HG03175 (cell line): Measurements from ENCODE around the gene COL6A2.
"Not testable (repeated sequence)": the region's sequence is repeated elsewhere in the genome, so short reads cannot be mapped to it uniquely, and the experiment has no call there.

Experiments
- ATAC-seq: cut with Tn5 transposase; IDR thresholded peaks from one replicate; pipeline ENCODE4 v1.9.1; 2021; ENCODE audit warnings: mild to moderate bottlenecking, moderate library complexity; ENCODE audit not compliant: unreplicated experiment

Gene COL6A2

DNA sequence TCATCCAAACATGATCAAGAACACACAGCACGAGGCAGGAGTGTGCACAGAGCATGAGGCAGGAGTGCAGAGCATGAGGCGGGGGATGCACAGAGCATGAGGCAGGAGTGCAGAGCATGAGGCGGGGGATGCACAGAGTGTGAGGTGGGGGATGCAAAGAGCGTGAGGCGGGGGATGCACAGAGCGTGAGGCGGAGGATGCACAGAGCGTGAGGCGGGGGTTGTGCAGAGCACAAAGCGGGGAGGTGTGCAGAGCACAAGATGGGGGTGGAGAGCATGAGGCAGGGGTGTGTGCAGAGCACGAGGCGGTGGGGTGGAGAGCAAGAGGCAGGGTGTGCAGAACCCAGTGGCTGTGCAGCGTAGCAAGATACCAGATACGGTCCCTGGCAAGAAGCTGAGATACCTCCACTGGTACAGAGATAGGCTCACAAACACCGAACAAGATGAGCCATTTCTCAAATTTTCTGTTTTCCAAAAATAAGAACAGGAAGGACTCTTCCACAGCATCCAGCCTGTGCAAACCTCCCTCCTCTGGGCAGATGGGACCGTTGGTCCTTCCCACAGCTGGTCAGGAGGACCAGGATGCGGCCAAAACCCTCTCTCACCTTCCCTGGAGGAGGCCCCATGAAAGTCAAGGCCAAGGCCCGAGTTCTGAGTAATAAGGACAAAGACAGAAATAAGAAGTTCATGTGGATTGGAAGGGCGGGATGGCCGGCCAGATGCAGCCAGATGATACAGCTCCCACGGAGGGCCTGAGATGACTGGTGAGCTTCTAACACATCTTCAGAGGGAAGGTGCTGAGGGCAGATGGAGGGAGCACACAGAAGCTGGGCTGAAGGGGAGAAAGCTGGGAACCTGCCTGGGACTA is 74.3 kb downstream of the COL6A2 start:
- no peak for ATAC-seq

DNA sequence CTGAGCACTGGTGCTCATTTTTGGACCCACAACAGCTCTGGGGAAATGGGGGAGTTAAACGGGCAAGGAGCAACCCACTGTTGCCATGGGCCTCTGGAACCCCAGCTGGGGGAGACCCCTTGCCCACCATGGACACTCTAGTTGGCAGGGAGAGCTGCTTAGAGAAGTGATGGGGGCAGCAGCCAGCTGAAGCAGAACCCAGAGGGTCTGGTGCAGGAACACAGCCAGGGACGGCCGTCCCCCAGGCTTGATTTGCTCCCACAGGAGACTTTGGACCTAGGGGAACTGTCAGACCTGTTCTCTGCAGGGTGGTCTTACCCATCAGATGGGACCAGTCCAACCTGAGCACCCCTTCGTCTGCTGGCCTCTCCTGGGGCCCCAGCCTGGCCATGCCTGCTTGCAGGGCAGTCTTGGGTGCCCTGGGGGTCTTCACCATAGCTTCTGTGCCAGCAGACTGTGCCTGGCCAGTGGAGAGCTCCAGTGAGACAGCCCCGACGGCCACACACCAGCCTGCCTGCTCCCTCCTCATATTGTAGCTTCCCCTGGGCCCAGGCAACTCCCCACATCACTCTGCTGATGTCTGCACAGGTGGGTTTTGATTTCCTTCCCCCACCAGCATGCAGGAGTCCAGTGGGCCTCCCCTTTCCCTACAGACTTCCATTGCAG is 75.1 kb downstream of the COL6A2 start:
- ATAC-seq = no peak

DNA sequence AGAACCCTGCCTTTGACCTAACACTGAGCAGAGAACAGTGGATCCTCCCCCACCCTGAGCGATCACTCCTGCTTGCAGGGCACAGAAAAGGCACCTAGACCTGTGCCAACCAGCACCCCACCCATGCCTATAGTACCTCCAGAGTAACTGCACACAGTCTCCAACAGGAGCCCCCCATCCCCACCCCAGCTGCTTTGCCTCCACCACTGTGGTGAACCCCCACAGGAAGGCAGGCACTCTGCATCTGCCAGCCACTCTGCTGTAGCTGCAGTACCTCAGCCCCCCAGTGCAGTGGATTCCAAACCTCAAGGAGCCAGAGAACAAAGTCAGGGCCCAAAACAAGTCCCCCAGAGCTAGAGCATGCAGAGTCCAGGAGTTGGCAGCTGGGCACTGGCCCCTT is 75.7 kb downstream of the COL6A2 start:
- ATAC-seq = no peak

DNA sequence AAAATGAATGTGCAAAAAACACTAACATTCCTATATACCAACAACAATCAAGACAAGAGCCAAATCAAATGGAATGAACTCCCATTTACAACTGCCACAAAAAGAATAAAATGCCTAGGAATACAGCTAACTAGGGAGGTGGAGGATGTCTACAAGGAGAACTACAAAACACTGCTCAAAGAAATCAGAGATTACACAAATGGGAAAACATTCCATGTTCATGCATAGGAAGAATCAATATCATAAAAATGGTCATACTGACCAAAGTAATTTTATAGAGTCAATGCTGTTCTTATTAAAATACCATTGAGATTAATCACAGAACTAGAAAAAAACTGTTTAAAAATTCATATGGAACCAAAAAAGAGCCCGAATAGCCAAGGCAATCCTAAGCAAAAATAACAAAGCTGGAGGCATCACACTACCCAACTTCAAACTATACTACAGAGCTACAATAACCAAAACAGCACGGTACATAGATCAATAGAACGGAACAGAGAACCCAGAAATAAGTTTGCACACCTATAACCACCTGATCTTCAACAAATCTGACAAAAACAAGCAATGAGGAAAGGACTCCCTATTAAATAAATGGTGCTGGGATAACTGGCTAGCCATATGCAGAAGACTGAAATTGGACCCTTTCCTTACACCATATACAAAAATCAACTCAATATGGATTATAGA is 78.7 kb downstream of the COL6A2 start:
- ATAC-seq = not testable (repeated sequence)

DNA sequence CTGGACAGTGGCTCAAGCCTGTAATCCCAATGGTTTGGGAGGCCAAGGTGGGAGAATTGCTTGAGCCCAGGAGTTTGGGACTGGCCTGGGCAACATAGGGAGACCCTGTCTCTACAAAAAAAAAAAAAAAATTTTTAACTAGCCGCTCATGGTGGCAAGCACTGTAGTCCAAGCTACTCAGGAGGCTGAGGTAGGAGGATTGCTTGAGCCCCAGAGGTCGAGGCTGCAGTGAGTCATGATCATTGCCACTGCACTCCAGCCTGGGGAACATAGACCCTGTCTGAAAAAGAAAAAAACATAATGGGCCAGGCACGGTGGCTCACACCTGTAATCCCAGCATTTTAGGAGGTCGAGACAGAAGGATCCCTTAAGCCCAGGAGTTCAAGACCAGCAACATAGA is 81.0 kb downstream of the COL6A2 start:
- no peak for ATAC-seq
